ENCODE results near the gene PHLDA3.
"Not testable (repeated sequence)": the region's sequence is repeated elsewhere in the genome, so short reads cannot be mapped to it uniquely, and the experiment has no call there.

The PHLDA3 gene

DNA sequence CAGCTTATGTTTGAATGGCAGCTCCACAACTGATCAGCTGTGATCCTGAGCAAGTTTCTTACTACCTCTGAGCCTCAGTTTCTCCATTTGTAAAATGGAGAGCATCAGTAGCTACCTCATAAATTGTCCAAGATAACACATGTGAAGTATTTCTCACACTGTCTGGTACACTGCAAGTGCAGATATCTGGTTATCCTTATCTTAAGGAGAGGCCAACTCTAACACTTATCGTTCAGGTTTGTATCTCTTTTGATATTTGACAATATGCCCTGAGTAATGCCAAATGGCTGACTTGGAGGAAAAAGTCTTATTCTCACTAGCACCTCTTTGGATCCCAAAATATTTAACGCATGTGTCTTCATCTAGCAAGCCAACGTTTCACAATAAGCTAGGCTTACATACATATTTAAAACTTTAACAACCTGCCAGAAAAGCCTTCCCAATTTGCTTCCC, 35.2 kb upstream of the PHLDA3 start:
- DNase-seq (ENCODE audit: extremely low read depth in 1 of 2, low read depth in 1 of 2): no peak

DNA sequence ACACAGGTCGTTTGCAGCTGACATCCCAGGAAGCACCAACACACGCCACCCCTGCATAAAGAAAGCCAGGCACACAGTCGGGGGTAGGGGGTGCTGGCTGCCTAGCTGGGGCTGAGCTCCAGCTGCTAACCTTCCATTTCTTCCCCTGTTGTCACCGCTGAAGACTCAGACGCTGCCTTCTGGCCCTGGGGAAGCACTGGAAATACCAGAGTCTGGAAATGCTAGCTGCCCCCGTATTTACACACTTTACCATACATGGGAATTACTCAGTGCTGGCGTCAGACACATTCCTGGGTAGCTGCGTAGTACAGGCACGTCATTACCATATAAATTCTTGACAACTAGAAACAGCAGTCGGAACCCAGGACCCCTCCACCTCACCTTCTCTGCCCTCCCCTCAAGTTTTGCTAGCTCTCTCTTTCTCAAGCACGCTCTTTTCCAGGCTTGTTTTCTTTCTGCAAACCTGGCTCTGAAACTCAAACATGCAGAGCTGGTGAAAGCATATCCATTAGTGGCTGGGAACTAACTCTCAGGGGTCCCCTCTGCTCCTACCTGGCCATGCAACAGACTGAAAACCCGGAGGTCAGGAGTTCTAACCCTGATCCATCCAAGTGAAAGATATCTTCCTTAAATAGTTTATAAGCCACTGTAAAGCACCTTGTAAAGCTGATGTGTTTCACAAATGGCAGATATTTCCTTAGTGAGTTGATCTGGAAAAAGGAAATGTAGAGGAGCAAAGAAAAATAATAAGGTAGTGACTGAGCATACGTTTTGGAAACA, 34.6 kb upstream of the PHLDA3 start:
- DNase-seq (ENCODE audit: extremely low read depth in 1 of 2, low read depth in 1 of 2): no peak

DNA sequence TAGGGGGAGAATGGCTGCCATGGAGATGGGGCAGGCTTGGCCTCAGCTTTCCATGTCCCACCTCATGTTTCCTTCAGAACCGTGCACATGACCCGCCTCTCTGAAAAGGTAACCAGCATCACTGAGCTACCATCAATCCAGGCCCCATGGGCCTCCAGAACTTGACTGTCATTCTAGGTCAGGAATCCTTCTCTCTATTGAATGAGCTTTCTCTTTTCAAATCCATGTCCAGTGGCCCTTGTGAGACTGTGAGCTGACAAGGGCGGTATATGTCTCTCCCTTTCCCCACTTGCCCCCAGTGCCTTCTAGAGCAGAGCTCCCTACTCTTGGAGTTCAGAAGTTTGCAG, 33.5 kb upstream of the PHLDA3 start:
- no peak for DNase-seq (ENCODE audit: extremely low read depth in 1 of 2, low read depth in 1 of 2)

DNA sequence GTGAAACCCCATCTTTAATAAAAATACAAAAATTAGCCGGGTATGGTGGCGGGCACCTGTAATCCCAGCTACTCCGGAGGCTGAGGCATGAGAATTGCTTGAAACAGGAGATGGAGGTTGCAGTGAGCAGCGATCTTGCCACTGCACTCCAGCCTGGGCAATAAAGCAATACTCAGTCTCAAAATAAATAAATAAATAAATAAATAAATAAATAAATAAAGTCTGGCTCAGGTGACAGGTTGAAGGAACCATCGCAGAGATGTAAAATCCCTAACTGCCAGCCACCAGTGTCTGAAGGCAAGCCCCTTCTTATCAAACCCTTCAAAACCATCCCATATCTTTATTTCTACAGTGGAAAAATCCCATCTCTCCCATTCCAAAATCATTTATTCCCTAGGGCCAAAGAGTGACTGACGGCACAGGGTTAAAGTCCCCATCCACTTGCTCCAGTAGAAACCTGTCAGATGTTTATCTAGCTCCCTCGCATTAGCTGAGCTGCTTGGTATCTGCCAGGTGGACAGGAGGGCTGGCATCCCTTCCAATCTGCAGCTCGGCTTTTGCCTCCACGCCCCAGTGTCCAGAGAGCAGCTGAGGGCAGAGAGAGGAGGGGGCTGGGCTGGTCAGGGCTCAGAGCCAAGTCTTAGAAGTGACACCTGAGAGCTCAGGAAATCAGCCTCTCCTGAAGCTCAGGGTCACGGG, 33.0 kb upstream of the PHLDA3 start:
- no peak for DNase-seq (ENCODE audit: extremely low read depth in 1 of 2, low read depth in 1 of 2)

DNA sequence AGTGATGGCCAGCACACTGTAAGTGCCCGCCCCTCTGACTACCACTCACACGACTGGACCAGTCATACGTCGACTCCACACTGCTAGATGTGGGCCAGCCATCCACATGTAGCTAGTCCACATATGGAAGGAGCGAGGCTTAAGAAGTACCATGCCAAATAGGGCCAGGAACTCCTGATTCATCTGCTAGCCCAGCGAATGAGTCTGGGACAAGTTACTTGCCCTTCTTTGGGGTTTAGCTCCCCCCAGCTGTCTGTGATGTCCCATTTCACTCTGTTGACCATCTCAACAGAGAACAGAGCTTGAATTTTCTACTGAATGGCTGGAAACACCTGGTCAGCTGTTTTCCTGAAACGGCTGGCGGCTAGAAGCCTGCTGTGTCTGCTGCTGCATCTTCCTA, 32.2 kb upstream of the PHLDA3 start:
- no peak for DNase-seq (ENCODE audit: extremely low read depth in 1 of 2, low read depth in 1 of 2)

DNA sequence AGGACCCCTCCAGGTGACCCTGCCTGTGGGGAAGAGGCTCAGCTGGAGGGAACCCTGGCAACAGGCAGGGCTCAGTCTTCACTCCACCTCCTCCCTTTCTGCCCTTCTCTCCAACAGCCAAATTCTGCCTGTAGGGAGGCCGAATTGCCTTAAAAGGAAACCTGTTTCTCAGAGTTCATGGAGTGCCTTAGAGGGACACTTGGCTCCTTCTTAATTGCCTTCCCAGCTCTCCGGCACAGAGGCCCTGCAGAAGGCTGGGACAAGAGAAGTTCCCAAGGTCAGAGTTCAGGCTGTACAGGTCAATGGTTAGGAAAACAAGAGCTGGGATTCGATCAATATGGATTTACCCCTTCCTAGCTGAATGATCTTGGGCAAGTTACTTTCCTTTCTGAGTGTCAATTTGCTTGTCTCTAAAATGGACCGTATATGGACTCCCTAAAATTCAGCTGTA, 31.7 kb upstream of the PHLDA3 start:
- DNase-seq (ENCODE audit: extremely low read depth in 1 of 2, low read depth in 1 of 2): no peak

DNA sequence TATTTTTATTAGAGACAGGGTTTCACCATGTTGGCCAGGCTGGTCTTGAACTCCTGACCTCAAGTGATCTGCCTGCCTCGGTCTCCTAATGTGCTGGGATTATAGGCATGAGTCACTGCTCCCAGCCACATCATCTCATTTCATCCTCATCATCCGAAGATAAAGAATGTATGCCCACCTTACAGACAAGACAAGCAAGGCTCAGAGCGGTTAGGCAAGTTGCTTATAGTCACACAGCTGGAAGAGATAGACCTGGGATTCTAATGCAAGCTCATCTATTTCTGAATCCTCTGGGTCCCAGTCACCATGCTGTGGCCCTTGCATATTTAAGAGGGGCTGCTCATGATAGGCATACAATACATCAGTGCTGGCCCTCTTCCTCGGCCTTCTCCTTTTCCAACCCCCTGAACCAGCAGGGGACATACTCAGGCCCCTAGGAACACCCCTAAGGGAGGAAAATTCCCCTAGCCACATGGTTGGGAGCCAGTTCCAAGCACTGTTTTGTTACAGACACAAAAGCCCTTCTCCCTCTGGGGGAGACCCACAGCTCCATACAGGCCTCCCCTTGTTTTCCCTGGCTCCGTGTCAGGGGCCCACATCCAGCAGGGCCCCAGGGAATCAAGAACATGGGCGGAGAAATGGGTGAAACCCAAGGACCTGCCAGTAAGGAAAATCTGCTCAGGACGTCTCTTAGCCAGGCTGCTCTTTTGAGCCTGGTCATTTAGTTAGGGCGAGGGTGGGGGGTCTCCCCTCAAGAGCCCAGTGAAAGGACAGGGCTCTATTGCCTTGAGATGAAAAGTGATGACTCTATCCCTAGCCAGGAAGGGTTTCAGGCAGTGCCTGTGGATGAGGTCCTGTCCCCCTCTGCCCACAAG, 31.0 kb upstream of the PHLDA3 start:
- no peak for DNase-seq (ENCODE audit: extremely low read depth in 1 of 2, low read depth in 1 of 2)

DNA sequence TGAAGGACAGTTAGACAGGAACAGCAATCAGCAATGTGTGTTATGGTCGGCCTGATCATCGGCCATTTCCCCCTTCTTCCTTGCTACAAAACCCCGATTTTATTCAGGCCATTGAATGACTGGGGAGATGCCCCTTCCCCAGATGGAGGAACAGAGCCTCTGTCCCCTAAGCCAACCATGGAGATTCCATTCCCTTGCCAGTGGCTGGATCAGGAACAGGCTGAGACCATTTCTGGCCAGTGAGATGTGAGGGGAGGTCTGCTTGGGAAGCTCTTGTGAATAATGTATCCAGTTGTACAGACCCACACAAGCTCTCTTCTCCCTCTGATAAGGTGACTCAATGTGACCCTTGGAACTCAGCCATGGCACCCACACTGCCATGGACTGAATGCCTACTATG, 30.2 kb upstream of the PHLDA3 start:
- no peak for DNase-seq (ENCODE audit: extremely low read depth in 1 of 2, low read depth in 1 of 2)

DNA sequence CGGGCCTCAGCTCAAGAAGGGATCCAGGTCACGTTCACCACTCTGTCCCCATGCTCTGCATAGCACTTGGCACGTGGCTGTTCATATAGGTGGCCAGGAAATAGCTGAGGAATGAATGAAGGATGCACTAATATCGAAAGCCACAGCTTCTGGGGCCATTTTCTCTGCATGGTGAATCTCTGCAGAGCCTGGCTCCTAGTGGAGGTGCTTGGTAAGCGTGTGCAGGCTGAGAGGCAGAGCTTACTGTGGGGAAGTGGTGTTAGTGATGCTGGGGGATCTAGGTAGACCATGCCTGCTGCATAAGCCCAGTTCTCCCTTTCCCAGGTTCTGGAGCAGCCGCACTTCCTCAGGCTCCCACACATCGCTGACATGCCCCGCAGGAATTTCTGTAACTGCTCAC, 29.6 kb upstream of the PHLDA3 start:
- DNase-seq (ENCODE audit: extremely low read depth in 1 of 2, low read depth in 1 of 2): no peak

DNA sequence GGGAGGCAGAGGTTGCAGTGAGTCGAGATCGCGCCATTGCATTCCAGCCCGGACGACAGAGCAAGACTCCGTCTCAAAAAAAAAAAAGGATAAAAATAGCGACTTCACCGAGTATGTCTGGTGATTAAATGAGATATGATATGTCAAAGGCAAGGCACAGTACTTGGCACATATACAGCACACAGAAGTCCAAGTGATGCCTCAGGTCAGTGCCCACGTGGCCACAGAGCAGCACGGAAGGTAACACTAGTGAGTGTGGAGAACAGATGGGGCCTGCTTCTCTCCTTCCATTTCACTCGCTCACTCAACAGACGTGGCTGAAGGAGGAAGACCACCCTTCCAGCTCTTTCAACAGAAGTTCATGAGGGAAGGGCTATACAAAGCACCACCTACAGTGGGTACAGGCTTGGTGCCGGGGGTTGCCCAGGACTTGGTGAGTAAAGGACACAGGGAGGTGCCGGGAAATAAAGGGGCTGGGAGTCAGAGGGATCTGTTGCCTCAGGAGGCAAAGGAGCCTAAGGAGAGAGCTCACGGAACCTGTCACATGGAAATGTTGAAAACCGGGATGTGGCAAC, 29.0 kb upstream of the PHLDA3 start:
- DNase-seq (ENCODE audit: extremely low read depth in 1 of 2, low read depth in 1 of 2): no peak

DNA sequence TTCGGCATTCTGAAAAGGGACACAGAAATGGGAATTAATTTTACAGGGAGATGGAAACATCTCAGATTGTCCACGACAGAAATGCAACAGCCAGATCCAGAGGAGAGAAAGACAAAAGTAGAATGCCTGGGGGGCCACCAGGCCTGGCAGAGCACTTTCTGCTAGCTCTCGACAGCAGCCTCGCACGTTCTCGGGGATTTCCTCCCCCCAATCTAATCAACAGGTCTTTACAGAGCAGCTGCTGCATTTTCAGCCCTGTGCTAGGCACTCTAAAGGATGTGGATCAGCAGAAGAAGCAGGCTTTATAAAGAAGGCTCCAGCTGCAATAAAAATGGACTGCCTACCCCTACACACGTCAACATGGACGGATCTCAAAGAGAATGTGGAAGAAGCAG, 27.3 kb upstream of the PHLDA3 start:
- DNase-seq (ENCODE audit: extremely low read depth in 1 of 2, low read depth in 1 of 2): no peak

DNA sequence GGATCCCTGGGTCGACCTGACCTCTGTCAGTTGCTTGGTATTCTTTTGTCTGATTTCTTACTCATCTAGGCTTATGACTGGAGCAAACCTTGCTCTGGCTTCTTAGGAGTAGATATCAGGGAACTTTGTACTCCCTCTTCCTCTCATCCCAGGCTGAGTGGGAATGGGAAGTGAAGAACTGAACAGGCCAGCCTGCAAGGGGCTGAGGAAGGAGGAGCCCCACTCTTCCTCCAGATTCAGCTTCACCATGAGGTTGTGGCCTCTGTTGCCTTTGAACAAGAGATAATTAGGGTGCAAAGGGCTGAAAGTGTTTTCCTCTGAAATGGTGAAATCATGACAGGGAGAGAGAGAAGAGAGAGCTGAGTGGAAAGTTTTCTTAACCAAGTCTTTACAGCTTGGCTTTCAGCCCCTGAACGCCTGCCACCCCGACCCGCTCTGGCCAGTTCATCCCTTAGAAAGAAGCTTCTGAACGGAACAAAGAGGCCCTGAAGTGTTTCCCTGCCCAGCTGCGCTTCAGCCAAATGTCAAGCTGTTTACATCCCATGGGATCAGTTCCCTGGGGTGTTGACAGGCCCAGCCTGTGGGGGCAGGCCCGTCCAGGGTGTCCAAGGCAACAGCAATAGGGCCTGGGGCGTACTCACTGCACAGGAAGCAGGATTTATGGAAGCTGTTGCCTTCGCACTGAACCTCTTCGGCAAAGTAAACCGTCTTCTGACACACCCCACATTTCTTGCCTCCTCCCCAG, 26.7 kb upstream of the PHLDA3 start:
- DNase-seq (ENCODE audit: extremely low read depth in 1 of 2, low read depth in 1 of 2): no peak

DNA sequence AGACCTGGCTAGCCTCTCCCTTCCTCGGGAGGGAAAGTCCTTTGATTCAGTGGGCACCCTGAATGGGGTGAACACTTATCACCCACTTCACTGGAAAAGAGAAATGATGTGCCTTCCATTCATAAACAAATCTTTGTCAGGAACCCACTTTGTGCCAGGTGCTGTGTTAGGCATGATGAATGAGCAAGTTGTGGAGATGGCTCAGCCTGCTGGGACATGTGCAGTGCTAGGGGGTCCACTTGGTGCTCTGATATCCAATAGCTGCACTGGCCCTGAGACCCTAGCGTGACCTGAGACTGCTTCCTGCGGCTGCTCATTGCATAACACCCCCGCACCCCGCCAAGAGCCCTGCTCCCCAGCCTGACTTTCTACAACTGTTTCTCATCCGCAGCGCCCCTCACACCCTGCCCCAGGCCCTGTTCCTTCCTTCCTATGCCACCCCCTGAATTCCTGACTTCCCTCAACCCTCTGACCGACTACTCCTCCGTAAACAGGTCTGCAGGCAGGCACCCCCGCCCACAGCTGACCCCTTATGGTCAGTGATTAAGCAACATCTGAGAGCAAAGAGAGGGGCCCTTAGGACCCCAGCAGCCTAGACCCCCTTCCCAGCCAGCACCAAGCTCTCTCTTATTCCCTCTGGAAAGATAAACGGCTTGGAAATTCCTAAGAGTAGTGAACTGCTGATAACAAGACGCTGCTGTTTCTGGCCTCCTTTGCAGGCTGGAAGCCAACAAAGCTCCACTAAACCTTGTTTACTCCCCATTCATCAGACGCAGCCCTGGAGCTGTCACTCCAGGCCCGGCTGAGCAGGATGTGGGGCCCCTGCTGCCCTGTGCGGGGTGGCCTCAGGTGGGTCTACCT, 25.0 kb upstream of the PHLDA3 start:
- no peak for DNase-seq (ENCODE audit: extremely low read depth in 1 of 2, low read depth in 1 of 2)

DNA sequence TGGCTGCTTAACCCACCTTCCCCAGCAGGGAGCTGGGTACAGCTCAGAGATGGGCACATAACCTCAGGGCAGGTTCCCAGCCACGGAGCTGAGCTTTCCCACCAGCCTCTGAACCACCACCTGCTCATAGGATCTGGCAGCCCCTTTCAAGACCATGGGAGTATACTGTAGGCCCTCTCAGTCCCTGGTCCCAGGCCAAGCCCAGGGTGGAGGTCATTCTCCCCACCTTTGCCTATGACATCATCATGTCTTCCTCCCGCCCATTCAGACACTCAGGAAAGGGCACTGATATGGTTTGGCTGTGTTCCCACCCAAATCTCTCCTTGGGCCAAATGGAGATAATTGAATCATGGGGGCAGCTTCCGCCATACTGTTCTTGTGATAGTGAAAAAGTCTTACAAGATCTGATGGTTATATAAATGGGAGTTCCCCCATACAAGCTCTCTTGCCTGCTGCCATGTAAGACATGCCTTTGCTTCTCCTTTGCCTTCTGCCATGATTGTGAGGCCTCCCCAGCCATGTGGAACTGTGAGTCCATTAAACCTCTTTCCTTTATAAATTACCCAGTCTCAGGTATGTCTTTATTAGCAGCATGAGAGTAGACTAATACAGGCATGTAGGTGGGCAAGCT, 24.2 kb upstream of the PHLDA3 start:
- not testable (repeated sequence) for DNase-seq (ENCODE audit: extremely low read depth in 1 of 2, low read depth in 1 of 2)

DNA sequence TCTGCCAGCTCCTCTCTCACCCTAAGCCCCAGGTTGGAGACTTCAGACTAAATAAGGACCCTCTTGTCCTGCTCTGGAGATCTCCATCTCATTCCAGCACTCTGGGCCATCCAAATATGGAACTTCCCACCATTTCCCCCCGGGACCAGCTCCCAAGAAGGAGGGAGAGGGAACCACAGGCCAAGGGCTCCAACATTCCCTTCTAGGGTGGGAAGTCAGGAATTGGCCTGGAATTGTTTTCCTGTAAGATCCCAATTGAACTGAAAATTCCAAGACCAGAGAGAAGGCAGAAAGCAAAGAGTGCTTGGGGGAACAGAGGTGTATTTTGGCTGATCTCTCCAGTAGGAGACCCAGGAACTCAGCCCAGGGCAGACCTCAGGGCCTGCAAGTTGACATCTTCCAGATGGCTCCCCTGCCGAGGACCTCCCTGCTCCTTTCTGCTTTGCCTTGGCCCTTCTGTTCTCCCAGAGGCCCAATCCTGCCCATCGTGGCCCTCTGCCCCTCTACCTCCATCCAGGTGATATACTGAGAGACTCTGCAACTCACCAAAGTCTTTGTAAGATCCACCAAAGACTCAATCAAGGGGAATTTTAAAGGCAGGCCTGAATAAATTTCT, 23.0 kb upstream of the PHLDA3 start:
- no peak for DNase-seq (ENCODE audit: extremely low read depth in 1 of 2, low read depth in 1 of 2)

DNA sequence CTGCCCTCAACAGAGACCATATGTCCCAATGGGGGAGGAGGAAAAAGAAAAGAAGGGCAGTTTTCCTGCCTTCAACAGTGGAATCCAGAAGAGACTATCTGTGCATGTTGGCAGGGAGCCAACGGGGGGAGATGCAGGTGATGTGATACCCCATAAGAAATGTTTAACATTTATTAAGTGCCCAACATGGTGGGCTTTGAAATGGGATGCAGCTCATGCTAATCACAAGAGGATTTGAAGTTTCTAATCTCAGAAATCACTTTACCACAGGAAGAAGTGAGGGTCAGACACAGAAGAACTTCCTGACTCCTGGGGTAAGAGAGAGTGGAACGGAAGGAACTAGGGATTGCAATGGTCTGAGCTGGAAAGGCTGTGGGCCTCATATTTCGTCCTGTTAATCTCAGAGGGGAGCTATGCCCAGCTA, 21.7 kb upstream of the PHLDA3 start:
- DNase-seq (ENCODE audit: extremely low read depth in 1 of 2, low read depth in 1 of 2): no peak

DNA sequence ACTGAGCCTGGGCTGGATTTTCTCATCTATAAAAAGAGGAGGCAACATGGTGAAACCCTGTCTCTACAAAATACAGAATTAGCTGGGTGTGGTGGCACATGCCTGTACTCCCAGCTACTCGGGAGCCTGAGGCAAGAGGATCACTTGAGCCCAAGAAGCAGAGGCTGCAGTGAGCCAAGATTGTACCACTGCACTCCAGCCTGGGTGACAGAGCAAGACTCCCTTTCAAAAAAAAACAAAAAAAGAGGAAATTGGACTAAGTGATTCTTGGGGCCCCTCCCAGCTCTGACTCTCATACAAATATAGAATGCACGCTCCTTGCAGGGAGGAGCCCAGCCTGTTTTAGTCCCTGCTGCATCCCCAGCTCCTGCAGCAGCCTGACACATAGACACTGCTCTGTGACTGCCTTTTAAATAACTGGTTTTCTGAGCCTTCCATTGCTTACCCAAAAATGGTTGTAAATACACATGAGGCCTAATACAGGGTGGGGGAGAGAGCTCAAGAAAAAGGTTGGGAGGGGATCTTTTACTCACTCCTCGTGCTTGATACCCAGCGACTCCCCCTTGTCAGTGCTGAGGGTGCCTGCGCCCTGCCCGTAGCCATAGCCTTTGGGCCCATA, 20.8 kb upstream of the PHLDA3 start:
- no peak for DNase-seq (ENCODE audit: extremely low read depth in 1 of 2, low read depth in 1 of 2)

Data from stimulated activated CD8-positive, alpha-beta memory T cell treated with anti-CD3 and anti-CD28 coated beads, Interleukin-7, amount 100 ng/mL, for 48 hours (primary cell).